ENCODE results near the gene NFKB1. TPM values are rescaled to one million over a fixed set of nuclear protein-coding genes. Genes with fewer than 3 reads are reported as not detected.
"Not testable (repeated sequence)": the region's sequence is repeated elsewhere in the genome, so short reads cannot be mapped to it uniquely, and the experiment has no call there.

NFKB1 gene
- total RNA-seq, 1 donor from 2014 or later: 20.6 TPM

DNA sequence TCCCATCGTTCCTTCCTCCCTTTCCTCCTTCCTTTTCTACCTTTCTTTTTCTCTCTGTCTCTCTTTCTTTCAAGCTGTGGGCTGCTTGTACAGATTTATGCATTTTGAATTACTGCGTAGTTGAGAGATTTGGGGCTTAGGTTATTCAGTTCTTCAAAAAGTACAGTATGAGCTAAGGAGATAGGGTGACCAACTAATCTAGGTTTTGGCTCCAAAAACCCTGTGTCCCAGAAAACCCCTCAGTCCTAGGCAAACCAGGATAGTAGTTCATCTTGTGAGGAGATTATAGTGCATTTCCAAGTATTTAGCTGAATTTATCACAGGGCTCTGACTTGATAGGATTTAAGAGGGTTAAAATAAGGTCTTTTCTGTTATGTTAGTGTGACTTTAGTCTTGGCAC lies 64.5 kb downstream of the NFKB1 start:
- Mint-ChIP-seq H3K36me3 (peaks cover 11% of the 10 kb centered on the region), H3K27me3 (no peaks in the 10 kb centered on the region), H3K27ac (no peak overlapping the region), H3K4me3 (no peak overlapping the region), H3K9me3 (no peaks in the 10 kb centered on the region), H3K4me1 (ENCODE audit: unreplicated experiment) (peaks cover 3% of the 10 kb centered on the region)
- TF ChIP-seq, protein P1, sequence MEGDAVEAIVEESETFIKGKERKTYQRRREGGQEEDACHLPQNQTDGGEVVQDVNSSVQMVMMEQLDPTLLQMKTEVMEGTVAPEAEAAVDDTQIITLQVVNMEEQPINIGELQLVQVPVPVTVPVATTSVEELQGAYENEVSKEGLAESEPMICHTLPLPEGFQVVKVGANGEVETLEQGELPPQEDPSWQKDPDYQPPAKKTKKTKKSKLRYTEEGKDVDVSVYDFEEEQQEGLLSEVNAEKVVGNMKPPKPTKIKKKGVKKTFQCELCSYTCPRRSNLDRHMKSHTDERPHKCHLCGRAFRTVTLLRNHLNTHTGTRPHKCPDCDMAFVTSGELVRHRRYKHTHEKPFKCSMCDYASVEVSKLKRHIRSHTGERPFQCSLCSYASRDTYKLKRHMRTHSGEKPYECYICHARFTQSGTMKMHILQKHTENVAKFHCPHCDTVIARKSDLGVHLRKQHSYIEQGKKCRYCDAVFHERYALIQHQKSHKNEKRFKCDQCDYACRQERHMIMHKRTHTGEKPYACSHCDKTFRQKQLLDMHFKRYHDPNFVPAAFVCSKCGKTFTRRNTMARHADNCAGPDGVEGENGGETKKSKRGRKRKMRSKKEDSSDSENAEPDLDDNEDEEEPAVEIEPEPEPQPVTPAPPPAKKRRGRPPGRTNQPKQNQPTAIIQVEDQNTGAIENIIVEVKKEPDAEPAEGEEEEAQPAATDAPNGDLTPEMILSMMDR (conservative IDR thresholded peaks at IDR 0.05): no peak
- no peak for DNase-seq (ENCODE audit: extremely low spot score, unreplicated experiment)

DNA sequence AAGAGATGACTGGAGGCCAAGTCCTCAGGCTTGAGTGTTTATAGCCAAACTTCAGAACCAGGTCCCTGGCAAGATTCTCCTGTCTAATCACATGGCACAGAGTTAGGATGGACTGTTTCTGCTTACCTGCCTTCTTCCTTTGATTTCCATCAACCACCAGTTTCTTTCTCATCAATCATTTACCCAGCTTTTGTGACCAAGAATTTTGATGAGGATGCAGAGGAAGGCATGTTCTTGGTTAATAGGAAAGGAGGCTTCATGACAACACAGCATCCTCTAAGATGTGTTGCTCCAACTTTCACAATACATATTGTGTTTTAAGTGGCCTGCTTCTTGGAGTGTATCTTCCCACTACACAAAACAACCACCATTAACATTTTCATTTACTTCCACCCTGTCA lies 65.3 kb downstream of the NFKB1 start:
- TF ChIP-seq, protein P1 (conservative IDR thresholded peaks at IDR 0.05): no peak
- peaks cover 3% of the 10 kb centered on the region for H3K4me1 Mint-ChIP-seq (ENCODE audit: unreplicated experiment)
- no peaks in the 10 kb centered on the region for H3K27me3 Mint-ChIP-seq
- H3K4me3 Mint-ChIP-seq: no peak overlapping the region
- H3K27ac Mint-ChIP-seq: no peak overlapping the region
- DNase-seq (ENCODE audit: extremely low spot score, unreplicated experiment): no peak
- H3K36me3 Mint-ChIP-seq: peaks cover 11% of the 10 kb centered on the region
- H3K9me3 Mint-ChIP-seq: no peaks in the 10 kb centered on the region

DNA sequence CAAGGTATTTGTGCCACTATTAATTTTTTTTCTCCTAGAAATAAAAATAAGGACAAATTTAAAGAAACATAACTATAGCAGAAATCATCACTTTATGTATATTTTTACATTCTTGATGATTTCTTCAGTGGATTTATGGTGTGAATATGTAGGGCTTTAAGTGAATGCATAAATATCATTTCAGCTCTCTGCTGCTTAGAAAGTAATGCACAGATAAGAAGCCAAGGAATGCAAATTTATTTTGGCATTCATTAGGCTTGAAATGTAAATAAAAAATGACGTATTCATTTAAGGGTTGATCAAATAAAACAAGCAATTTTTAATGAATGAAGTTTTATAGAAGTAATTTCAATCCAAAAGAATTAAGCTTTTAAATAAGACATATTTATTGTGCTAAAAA lies 66.3 kb downstream of the NFKB1 start:
- H3K4me1 Mint-ChIP-seq (ENCODE audit: unreplicated experiment): peaks cover 3% of the 10 kb centered on the region

DNA sequence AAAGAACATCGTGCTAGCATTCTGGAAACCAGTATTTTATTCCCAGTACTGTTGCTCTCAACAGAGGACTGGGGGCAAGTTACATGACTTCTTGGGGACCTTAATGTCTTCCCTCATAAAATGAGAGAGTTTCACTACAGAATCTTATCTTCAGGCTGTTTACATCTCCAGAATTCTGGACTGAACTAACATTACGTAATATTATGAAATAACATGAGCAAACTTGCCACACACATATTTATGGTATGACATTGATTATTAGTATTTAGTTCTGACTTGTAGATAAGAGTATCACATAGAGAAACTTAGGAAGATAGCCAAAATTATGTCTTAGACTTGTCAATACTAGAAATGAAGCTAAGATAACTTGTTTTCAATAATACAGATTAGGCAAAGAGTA lies 68.0 kb downstream of the NFKB1 start:
- DNase-seq (ENCODE audit: extremely low spot score, unreplicated experiment): no peak
- Mint-ChIP-seq H3K27ac (no peak overlapping the region), H3K9me3 (no peaks in the 10 kb centered on the region), H3K27me3 (no peaks in the 10 kb centered on the region), H3K4me1 (ENCODE audit: unreplicated experiment) (peaks cover 3% of the 10 kb centered on the region), H3K36me3 (peaks cover 11% of the 10 kb centered on the region), H3K4me3 (no peak overlapping the region)
- TF ChIP-seq, protein P1 (conservative IDR thresholded peaks at IDR 0.05): no peak

More for the DNA sequence above, 66.3 kb downstream of the NFKB1 start:
- Mint-ChIP-seq H3K4me3 (no peak overlapping the region), H3K27me3 (no peaks in the 10 kb centered on the region), H3K36me3 (peaks cover 11% of the 10 kb centered on the region), H3K9me3 (no peaks in the 10 kb centered on the region), H3K27ac (no peak overlapping the region)
- DNase-seq (ENCODE audit: extremely low spot score, unreplicated experiment): no peak
- TF ChIP-seq, protein P1 (conservative IDR thresholded peaks at IDR 0.05): no peak

DNA sequence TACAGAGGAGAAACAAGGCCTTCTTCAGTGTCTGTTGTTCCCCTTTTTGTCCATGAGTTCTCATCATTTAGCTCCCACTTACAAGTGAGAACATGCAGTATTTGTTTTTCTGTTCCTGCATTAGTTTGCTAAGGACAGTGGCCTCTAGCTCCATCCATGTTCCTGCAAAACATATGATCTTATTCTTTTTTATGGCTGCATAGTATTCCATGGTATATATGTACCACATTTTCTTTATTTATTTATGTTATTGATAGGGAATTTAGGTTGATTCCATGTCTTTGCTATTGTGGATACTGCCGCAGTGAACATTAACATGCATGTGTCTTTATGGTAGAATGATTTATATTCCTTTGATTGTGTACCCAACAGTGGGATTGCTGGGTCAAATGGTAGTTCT lies 69.1 kb downstream of the NFKB1 start:
- H3K27me3 Mint-ChIP-seq; H3K9me3 Mint-ChIP-seq; DNase-seq (ENCODE audit: extremely low spot score, unreplicated experiment); H3K4me1 Mint-ChIP-seq (ENCODE audit: unreplicated experiment); H3K27ac Mint-ChIP-seq; H3K4me3 Mint-ChIP-seq: not testable (repeated sequence)
- H3K36me3 Mint-ChIP-seq: peaks cover 11% of the 10 kb centered on the region

DNA sequence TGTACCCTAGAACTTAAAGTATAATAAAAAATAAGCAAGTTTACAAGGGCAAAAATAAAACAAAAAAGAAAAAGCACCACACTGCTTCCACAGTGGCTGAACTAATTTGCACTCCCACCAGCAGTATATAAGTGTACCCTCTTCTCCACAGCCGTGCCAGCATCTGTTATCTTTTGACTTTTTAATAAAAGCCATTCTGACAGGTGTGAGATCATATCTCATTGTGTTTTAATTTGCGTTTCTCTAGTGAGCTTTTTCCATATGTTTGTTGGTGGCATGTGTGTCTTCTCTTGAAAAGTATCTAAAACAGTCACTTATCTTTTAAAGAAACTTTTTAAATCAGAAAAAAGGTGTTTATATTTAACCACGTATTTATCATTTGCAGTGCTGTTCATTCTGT lies 71.3 kb downstream of the NFKB1 start:
- no peak for DNase-seq (ENCODE audit: extremely low spot score, unreplicated experiment)
- Mint-ChIP-seq H3K36me3 (peaks cover 16% of the 10 kb centered on the region), H3K4me1 (ENCODE audit: unreplicated experiment) (peaks cover 8% of the 10 kb centered on the region), H3K4me3 (no peak overlapping the region), H3K27ac (no peak overlapping the region), H3K9me3 (no peaks in the 10 kb centered on the region), H3K27me3 (no peaks in the 10 kb centered on the region)
- TF ChIP-seq, protein P1 (conservative IDR thresholded peaks at IDR 0.05): no peak
